HCT116 (cell line): ENCODE results near the gene POPDC3. TPM values are rescaled to one million over a fixed set of nuclear protein-coding genes. Genes with fewer than 3 reads are reported as not detected.

Source experiments
- ATAC-seq: fragments of 200-7000 bp; cut with Tn5 transposase; 2 replicates; pipeline ENCODE4 v1.9.1; 2020; ENCODE audit warnings: mild to moderate bottlenecking, moderate library complexity
- BruUV-seq: library from RNA; stranded (reverse); fragments of 400-500 nt; replicated peaks from 2 replicates; lab custom pipeline; 2021; lab: Mats Ljungman, UMichigan
- CTCF ChIA-PET: fragments of 300-600 bp; sonication (Branson Sonifier 250); formaldehyde crosslinking; loops from one replicate; lab custom pipeline; 2021; ENCODE audit warnings: antibody characterized with exemption; lab: Charles Lee
- POLR2A ChIA-PET: fragments of 300-600, 350-600 bp; sonication (Branson Sonifier 250); formaldehyde crosslinking; loops from one replicate; lab custom pipeline; 2021; ENCODE audit warnings: antibody characterized with exemption; lab: Charles Lee
- RAD21 ChIA-PET, 2 experiments: fragments of 300-600 bp; sonication (Branson Sonifier 250); formaldehyde crosslinking; loops; one replicate each; lab custom pipeline; 2023; ENCODE audit warnings: low total read pairs in 2 of 2; ENCODE audit not compliant: uncharacterized antibody in 2 of 2, unreplicated experiment in 2 of 2, low non-redundant PET in 1 of 2; lab: Charles Lee
- DNase-seq: peaks from one replicate; pipeline ENCODE4 v3.0.0-alpha.2; 2010; ENCODE audit warnings: low read depth, low spot score
- H2AFZ ChIP-seq: fragments of 200-600 bp; shearing (Covaris generic), sonication (generic); 2 replicates; pipeline ENCODE4 v1.6.1; 2017; ENCODE audit warnings: low read depth, mixed run types, mixed read lengths, antibody characterized with exemption, low read length; ENCODE audit not compliant: poor library complexity, severe bottlenecking
- H3K27ac ChIP-seq: 2 replicates; pipeline ENCODE4 v1.5.1; 2012; ENCODE audit warnings: low read depth, low read length
- H3K27me3 ChIP-seq: fragments of 200-600 bp; sonication (generic); 2 replicates; pipeline ENCODE4 v1.6.1; 2016; ENCODE audit warnings: mixed run types, low read length, mixed read lengths; ENCODE audit not compliant: insufficient read depth
- H3K36me3 ChIP-seq, 2 experiments: fragments of 200-500 bp in 1 of 2; fragments of 200-600 bp in 1 of 2; sonication (Bioruptor generic) in 1 of 2; sonication (generic) in 1 of 2; 2 replicates each; pipeline versions ENCODE4 v1.5.1 to v1.6.1; 2014 to 2016; ENCODE audit warnings: low read length in 2 of 2, inconsistent platforms in 1 of 2, mixed read lengths in 1 of 2, mixed run types in 1 of 2; ENCODE audit not compliant: insufficient read depth in 2 of 2, control insufficient read depth in 1 of 2
- H3K4me1 ChIP-seq, 2 experiments: fragments of 200-600 bp in 1 of 2; sonication (generic) in 1 of 2; 2 replicates each; pipeline versions ENCODE4 v1.5.1 to v1.6.1; 2012 to 2017; ENCODE audit warnings: low read length in 2 of 2, inconsistent platforms in 1 of 2, mild to moderate bottlenecking in 1 of 2, mixed read lengths in 1 of 2, mixed run types in 1 of 2, moderate library complexity in 1 of 2; ENCODE audit not compliant: insufficient read depth in 2 of 2, control insufficient read depth in 1 of 2
- H3K4me2 ChIP-seq: fragments of 200-600 bp; sonication (generic); 2 replicates; pipeline ENCODE4 v1.6.1; 2017; ENCODE audit warnings: mixed run types, low read length, mixed read lengths
- H3K4me3 ChIP-seq, 2 experiments: fragments of 200-600 bp in 1 of 2; sonication (generic) in 1 of 2; replicated peaks in 1 of 2; 2 replicates each; pipeline ENCODE4 v1.5.1; 2011 to 2016; ENCODE audit warnings: low read length in 2 of 2, control low read depth in 1 of 2, low read depth in 1 of 2, mild to moderate bottlenecking in 1 of 2, mixed read lengths in 1 of 2, mixed run types in 1 of 2
- H3K79me2 ChIP-seq: fragments of 200-600 bp; sonication (generic); 2 replicates; pipeline ENCODE4 v1.6.1; 2017; ENCODE audit warnings: mild to moderate bottlenecking, mixed run types, low read length, moderate library complexity, mixed read lengths; ENCODE audit not compliant: insufficient read depth
- H3K9ac ChIP-seq: fragments of 200-600 bp; sonication (generic); 2 replicates; pipeline ENCODE4 v1.6.1; 2016; ENCODE audit warnings: low read length, mixed read lengths
- H3K9me2 ChIP-seq: fragments of 200-600 bp; sonication (generic), shearing (Covaris generic); 2 replicates; pipeline ENCODE4 v1.6.1; 2017; ENCODE audit warnings: mixed run types, mild to moderate bottlenecking, moderate library complexity; ENCODE audit not compliant: insufficient read depth
- H3K9me3 ChIP-seq, 2 experiments: fragments of 200-500 bp in 1 of 2; fragments of 200-600 bp in 1 of 2; sonication (Bioruptor generic) in 1 of 2; sonication (generic) in 1 of 2; 2 replicates each; pipeline ENCODE4 v1.6.1; 2014 to 2017; ENCODE audit warnings: low read length in 2 of 2, mixed read lengths in 2 of 2, inconsistent platforms in 1 of 2, low read depth in 1 of 2, mild to moderate bottlenecking in 1 of 2, mixed run types in 1 of 2, moderate library complexity in 1 of 2; ENCODE audit not compliant: control insufficient read depth in 1 of 2, insufficient read depth in 1 of 2
- H4K20me1 ChIP-seq: fragments of 200-600 bp; sonication (generic), shearing (Covaris generic); 2 replicates; pipeline ENCODE4 v1.6.1; 2017; ENCODE audit warnings: mixed run types, mild to moderate bottlenecking, moderate library complexity; ENCODE audit not compliant: insufficient read depth
- CBX3 ChIP-seq: IDR thresholded peaks from 2 replicates; pipeline ENCODE4 v1.6.1; 2012; ENCODE audit warnings: low read depth
- CEBPB ChIP-seq: IDR thresholded peaks from 2 replicates; pipeline ENCODE4 v1.6.1; 2012; ENCODE audit warnings: low read depth
- EZH2phosphoT487 ChIP-seq: fragments of 200-600 bp; IDR thresholded peaks from 2 replicates; pipeline ENCODE4 v1.6.1; 2018; ENCODE audit warnings: antibody characterized with exemption, borderline replicate concordance
- FOSL1 ChIP-seq: IDR thresholded peaks from 2 replicates; pipeline ENCODE4 v1.6.1; 2012; ENCODE audit warnings: low read depth
- JUND ChIP-seq: IDR thresholded peaks from 2 replicates; pipeline ENCODE4 v1.6.1; 2012
- POLR2A ChIP-seq: IDR thresholded peaks from 2 replicates; pipeline ENCODE4 v1.7.0; 2011; ENCODE audit warnings: borderline replicate concordance; ENCODE audit not compliant: insufficient read depth, insufficient read length; ENCODE audit errors: extremely low read depth
- RAD21 ChIP-seq: IDR thresholded peaks from 2 replicates; pipeline ENCODE4 v1.6.1; 2012; ENCODE audit warnings: low read depth, mild to moderate bottlenecking
- SIN3A ChIP-seq: IDR thresholded peaks from 2 replicates; pipeline ENCODE4 v1.6.1; 2012; ENCODE audit warnings: low read depth
- SP1 ChIP-seq: IDR thresholded peaks from 2 replicates; pipeline ENCODE4 v1.6.1; 2012; ENCODE audit warnings: low read depth
- SRF ChIP-seq: IDR thresholded peaks from 2 replicates; pipeline ENCODE4 v1.6.1; 2012; ENCODE audit warnings: low read depth
- TCF7L2 ChIP-seq: IDR thresholded peaks from 2 replicates; pipeline ENCODE4 v1.7.0; 2011; ENCODE audit warnings: borderline replicate concordance, inconsistent platforms; ENCODE audit not compliant: insufficient read depth, insufficient read length; ENCODE audit errors: extremely low read depth
- ZFX ChIP-seq: fragments of 450-650 bp; IDR thresholded peaks from 2 replicates; pipeline ENCODE4 v1.6.1; 2017
- intact Hi-C: fragments of 100-400 bp; cut with micrococcal nuclease; formaldehyde crosslinking; loops from 2 replicates; pipeline ENCODE4 v1.10.0; 2022
- total RNA-seq: library from RNA; stranded (reverse); gene quantifications from one replicate; pipeline ENCODE4 v1.2.1, GENCODE V29; 2021; ENCODE audit not compliant: unreplicated experiment
- TF ChIP-seq, protein P1 (sequence below): IDR thresholded peaks from 2 replicates; pipeline ENCODE4 v1.6.1; 2012; ENCODE audit warnings: low read depth
- TF ChIP-seq, protein P2 (sequence below), 3 experiments: fragments of 200-600 bp in 1 of 3; sonication (generic) in 1 of 3; IDR thresholded peaks in 2 of 3; conservative IDR thresholded peaks in 1 of 3; 2 replicates each; pipeline ENCODE4 v1.5.1; 2012 to 2017; ENCODE audit warnings: low read depth in 2 of 3, low read length in 2 of 3, antibody characterized with exemption in 1 of 3, borderline replicate concordance in 1 of 3, control low read depth in 1 of 3, mild to moderate bottlenecking in 1 of 3, mixed read lengths in 1 of 3, mixed run types in 1 of 3, moderate library complexity in 1 of 3; ENCODE audit not compliant: insufficient read depth in 1 of 3
- TF ChIP-seq, protein P3 (sequence below): IDR thresholded peaks from 2 replicates; pipeline ENCODE4 v1.6.1; 2012

POPDC3 gene
- total RNA-seq, 1 experiment from 2014 or later: 10.1 TPM

DNA sequence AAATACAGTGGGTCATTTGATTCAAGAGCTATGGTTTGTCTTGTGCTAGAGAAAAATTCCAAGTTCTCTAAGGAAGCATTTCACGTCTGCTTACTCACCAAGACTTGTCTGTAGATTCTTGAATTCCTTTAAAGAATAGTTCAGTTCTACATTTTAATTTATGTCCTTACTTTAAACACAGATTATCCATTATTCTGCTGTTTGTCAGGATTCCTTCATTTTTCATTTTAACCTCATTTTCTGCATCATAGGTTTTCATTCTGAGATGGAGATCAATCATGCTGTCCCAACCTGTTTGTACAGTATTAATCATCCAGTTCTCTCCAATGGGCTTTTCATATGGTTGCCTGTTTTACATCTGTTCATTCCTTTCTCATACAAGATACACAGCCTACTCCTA is 24.5 kb upstream of the POPDC3 start:
- RAD21 ChIA-PET: no interaction called here
- BruUV-seq: no TSS peak
- H3K27ac ChIP-seq: no peak overlapping the region

DNA sequence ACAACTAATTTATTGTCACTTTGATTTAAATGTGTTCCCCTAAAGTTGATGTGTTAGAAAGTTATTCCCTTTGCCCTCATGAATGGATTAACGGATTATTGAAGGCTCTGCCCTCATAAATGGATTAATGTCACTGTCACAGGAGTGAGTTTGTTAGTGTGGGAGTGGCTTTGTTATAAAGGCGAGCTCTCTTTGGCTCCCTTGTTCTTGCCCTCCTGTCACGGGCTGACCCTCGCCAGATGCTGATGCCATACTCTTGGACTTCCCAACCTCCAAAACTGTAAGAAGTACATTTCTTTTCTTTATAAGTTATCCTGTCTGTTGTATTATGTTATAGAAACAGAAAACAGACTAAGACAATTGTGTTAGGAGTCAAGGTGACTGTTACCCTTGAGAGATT is 22.7 kb upstream of the POPDC3 start:
- ChIA-PET CTCF (no interaction called here), POLR2A (no interaction called here)
- BruUV-seq: no TSS peak
- TF ChIP-seq JUND (no peak), SP1 (no peak), SRF (no peak), TCF7L2 (no peak), POLR2A (no peak), SIN3A (no peak), RAD21 (no peak), FOSL1 (no peak)
- TF ChIP-seq, protein P1, sequence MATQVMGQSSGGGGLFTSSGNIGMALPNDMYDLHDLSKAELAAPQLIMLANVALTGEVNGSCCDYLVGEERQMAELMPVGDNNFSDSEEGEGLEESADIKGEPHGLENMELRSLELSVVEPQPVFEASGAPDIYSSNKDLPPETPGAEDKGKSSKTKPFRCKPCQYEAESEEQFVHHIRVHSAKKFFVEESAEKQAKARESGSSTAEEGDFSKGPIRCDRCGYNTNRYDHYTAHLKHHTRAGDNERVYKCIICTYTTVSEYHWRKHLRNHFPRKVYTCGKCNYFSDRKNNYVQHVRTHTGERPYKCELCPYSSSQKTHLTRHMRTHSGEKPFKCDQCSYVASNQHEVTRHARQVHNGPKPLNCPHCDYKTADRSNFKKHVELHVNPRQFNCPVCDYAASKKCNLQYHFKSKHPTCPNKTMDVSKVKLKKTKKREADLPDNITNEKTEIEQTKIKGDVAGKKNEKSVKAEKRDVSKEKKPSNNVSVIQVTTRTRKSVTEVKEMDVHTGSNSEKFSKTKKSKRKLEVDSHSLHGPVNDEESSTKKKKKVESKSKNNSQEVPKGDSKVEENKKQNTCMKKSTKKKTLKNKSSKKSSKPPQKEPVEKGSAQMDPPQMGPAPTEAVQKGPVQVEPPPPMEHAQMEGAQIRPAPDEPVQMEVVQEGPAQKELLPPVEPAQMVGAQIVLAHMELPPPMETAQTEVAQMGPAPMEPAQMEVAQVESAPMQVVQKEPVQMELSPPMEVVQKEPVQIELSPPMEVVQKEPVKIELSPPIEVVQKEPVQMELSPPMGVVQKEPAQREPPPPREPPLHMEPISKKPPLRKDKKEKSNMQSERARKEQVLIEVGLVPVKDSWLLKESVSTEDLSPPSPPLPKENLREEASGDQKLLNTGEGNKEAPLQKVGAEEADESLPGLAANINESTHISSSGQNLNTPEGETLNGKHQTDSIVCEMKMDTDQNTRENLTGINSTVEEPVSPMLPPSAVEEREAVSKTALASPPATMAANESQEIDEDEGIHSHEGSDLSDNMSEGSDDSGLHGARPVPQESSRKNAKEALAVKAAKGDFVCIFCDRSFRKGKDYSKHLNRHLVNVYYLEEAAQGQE: no peak
- TF ChIP-seq, protein P2, sequence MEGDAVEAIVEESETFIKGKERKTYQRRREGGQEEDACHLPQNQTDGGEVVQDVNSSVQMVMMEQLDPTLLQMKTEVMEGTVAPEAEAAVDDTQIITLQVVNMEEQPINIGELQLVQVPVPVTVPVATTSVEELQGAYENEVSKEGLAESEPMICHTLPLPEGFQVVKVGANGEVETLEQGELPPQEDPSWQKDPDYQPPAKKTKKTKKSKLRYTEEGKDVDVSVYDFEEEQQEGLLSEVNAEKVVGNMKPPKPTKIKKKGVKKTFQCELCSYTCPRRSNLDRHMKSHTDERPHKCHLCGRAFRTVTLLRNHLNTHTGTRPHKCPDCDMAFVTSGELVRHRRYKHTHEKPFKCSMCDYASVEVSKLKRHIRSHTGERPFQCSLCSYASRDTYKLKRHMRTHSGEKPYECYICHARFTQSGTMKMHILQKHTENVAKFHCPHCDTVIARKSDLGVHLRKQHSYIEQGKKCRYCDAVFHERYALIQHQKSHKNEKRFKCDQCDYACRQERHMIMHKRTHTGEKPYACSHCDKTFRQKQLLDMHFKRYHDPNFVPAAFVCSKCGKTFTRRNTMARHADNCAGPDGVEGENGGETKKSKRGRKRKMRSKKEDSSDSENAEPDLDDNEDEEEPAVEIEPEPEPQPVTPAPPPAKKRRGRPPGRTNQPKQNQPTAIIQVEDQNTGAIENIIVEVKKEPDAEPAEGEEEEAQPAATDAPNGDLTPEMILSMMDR (IDR thresholded peaks at IDR 0.05 in 2 of 3, conservative IDR thresholded peaks at IDR 0.05 in 1 of 3; ENCODE audit: borderline replicate concordance in 1 of 3, insufficient read depth in 1 of 3, low read depth in 2 of 3, low read length in 2 of 3): no peak
- TF ChIP-seq, protein P3, sequence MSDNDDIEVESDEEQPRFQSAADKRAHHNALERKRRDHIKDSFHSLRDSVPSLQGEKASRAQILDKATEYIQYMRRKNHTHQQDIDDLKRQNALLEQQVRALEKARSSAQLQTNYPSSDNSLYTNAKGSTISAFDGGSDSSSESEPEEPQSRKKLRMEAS: no peak

More for the DNA sequence above, 24.5 kb upstream of the POPDC3 start:
- DNase-seq (no peak), ATAC-seq (no peak)
- POLR2A ChIA-PET: no interaction called here
- no peaks in the 10 kb centered on the region for H3K9me3 ChIP-seq
- no peaks in the 10 kb centered on the region for H3K9me2 ChIP-seq
- CTCF ChIA-PET: no interaction called here
- no peaks in the 10 kb centered on the region for H3K27me3 ChIP-seq
- TF ChIP-seq ZFX: no peak
- TF ChIP-seq SIN3A: no peak
- no peak for TF ChIP-seq CBX3
- no peak for TF ChIP-seq CEBPB
- TF ChIP-seq SRF: no peak
- no peak for TF ChIP-seq POLR2A
- TF ChIP-seq EZH2phosphoT487: no peak
- H3K4me1 ChIP-seq: peaks cover 0 to 6% of the 10 kb centered on the region in 2 experiments; a peak in 1 of 4 replicates
- no peak overlapping the region for H3K4me2 ChIP-seq
- H2AFZ ChIP-seq: no peak overlapping the region
- H3K79me2 ChIP-seq: no peaks in the 10 kb centered on the region
- H3K4me3 ChIP-seq: no peak overlapping the region
- intact Hi-C loops: no loop called here
- no peak overlapping the region for H3K9ac ChIP-seq
- no peaks in the 10 kb centered on the region for H3K36me3 ChIP-seq
- H4K20me1 ChIP-seq: no peaks in the 10 kb centered on the region

More for the DNA sequence above, 22.7 kb upstream of the POPDC3 start:
- H2AFZ ChIP-seq: no peak overlapping the region
- no peaks in the 10 kb centered on the region for H4K20me1 ChIP-seq
- RAD21 ChIA-PET: no interaction called here
- H3K9ac ChIP-seq: no peak overlapping the region
- no peaks in the 10 kb centered on the region for H3K9me2 ChIP-seq
- peaks cover 0 to 2% of the 10 kb centered on the region in 2 experiments; a peak in 1 of 4 replicates for H3K9me3 ChIP-seq
- no peak overlapping the region for H3K4me3 ChIP-seq
- ATAC-seq: no peak
- no peaks in the 10 kb centered on the region for H3K79me2 ChIP-seq
- H3K27ac ChIP-seq: no peak overlapping the region
- intact Hi-C loops: no loop called here
- no peaks in the 10 kb centered on the region for H3K27me3 ChIP-seq
- H3K4me2 ChIP-seq: no peak overlapping the region
- no peak for DNase-seq
- no peaks in the 10 kb centered on the region for H3K36me3 ChIP-seq
- no peaks in the 10 kb centered on the region for H3K4me1 ChIP-seq
